ENCODE data around the gene SRSF9. TPM values are rescaled to one million over a fixed set of nuclear protein-coding genes. Genes with fewer than 3 reads are reported as not detected.
"Not testable (repeated sequence)": the region's sequence is repeated elsewhere in the genome, so short reads cannot be mapped to it uniquely, and the experiment has no call there.

Gene SRSF9
- total RNA-seq, 1 donor from 2014 or later = 56.6 TPM

GRCh38 chr12:120453060-120453750 lies 16.3 kb downstream of the SRSF9 start:
- DNase-seq (ENCODE audit: low read depth) = no peak

- DNase-seq (ENCODE audit: low read depth) = not testable (repeated sequence)
These were observed 17.0 kb downstream of the SRSF9 start for GRCh38 chr12:120452524-120452923.

- DNase-seq (ENCODE audit: low read depth) = no peak
These were observed 21.6 kb downstream of the SRSF9 start for GRCh38 chr12:120447992-120448391.

- DNase-seq (ENCODE audit: low read depth) = not testable (repeated sequence)
These were observed 22.7 kb downstream of the SRSF9 start for GRCh38 chr12:120446844-120447178.

GRCh38 chr12:120445911-120446843 lies 23.4 kb downstream of the SRSF9 start, which contains the start of the genes GATC and TRIAP1:
Gene GATC, plus strand, starts transcription at chr12:120446444. Its CDS starts 37 bp downstream, at chr12:120446481.
Gene TRIAP1, minus strand, starts transcription at chr12:120446384. Its CDS starts 12 bp downstream, at chr12:120446372.
- peak; percentile 82 for DNase-seq (ENCODE audit: low read depth)

- no peak for DNase-seq (ENCODE audit: low read depth)
These were observed 24.9 kb downstream of the SRSF9 start for GRCh38 chr12:120444676-120445075.

GRCh38 chr12:120439646-120440247 lies 29.8 kb downstream of the SRSF9 start:
- peak; percentile 53 for DNase-seq (ENCODE audit: low read depth)

- no peak for DNase-seq (ENCODE audit: low read depth)
These were observed 30.9 kb downstream of the SRSF9 start for GRCh38 chr12:120438495-120439198.

GRCh38 chr12:120437735-120438494 lies 31.6 kb downstream of the SRSF9 start, which contains the start of gene COX6A1:
Gene COX6A1, plus strand, starts transcription at chr12:120438113. Its CDS starts 14 bp downstream, at chr12:120438127.
- DNase-seq (ENCODE audit: low read depth) = peak; percentile 98

GRCh38 chr12:120432772-120433525 lies 36.6 kb downstream of the SRSF9 start:
- DNase-seq (ENCODE audit: low read depth) = no peak

GRCh38 chr12:120429368-120429767 lies 40.2 kb downstream of the SRSF9 start:
- no peak for DNase-seq (ENCODE audit: low read depth)

- DNase-seq (ENCODE audit: low read depth) = no peak
These were observed 40.8 kb downstream of the SRSF9 start for GRCh38 chr12:120428597-120429229.

- no peak for DNase-seq (ENCODE audit: low read depth)
These were observed 43.8 kb downstream of the SRSF9 start for GRCh38 chr12:120425797-120426196.

- no peak for DNase-seq (ENCODE audit: low read depth)
These were observed 46.6 kb downstream of the SRSF9 start for GRCh38 chr12:120422892-120423456.

- DNase-seq (ENCODE audit: low read depth) = no peak
These were observed 47.8 kb downstream of the SRSF9 start for GRCh38 chr12:120421701-120422100.

GRCh38 chr12:120417917-120418580 lies 51.5 kb downstream of the SRSF9 start:
- DNase-seq (ENCODE audit: low read depth) = no peak

GRCh38 chr12:120416490-120417216 lies 52.9 kb downstream of the SRSF9 start:
- no peak for DNase-seq (ENCODE audit: low read depth)

Data from myocyte (in vitro differentiated cells).